A673 (cell line): ENCODE measurements around the gene SLC16A11.

Experiments used
- CTCF ChIP-seq: fragments of 300-800, 200-600 bp; sonication (generic); conservative IDR thresholded peaks from 2 replicates; pipeline ENCODE4 v1.5.1; 2017; ENCODE audit warnings: low read depth, mild to moderate bottlenecking, antibody characterized with exemption, low read length, moderate library complexity, mixed read lengths
- EZH2 ChIP-seq: fragments of 200-600 bp; sonication (generic); IDR thresholded peaks from 2 replicates; pipeline ENCODE4 v1.6.1; 2017; ENCODE audit warnings: borderline replicate concordance, low read depth, mild to moderate bottlenecking, mixed read lengths, antibody characterized with exemption, low read length; ENCODE audit not compliant: poor library complexity, severe bottlenecking

DNA sequence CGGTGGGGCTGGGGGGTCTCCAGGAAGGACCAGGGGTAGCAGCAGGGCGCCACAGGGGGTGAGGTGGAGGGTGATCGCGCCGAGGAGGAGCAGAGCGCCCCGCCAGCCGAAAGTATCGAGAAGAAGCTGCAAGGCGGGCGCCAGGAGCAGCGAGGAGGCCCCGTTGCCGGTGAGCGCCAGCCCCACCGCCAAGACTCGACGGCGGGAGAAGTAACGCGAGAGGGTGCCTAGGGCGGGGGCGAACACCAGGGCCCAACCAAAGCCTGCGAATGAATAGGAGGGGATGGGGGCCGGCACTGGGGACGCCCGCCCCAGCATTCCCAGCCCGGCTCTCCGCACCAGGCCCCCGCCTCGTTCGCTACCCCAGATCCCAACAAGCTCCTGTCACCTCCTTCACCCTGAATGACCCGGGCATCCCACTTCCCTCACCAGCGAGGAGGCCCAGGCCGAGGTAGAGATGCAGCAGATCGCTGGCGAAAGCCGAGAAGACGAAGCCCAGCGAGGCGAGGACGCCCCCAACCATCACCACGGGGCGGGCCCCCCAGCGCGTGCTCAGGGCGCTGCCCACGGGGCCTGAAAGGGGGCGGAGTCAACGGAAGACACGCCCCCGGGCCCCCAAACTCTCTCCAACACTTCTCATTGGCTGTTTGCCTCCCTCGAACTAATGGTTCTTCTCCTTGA, 1.3 kb downstream of the SLC16A11 start:
- no peak for TF ChIP-seq CTCF
- TF ChIP-seq EZH2, result no peak
